ENCODE measurements around the gene SNX8. TPM values are rescaled to one million over a fixed set of nuclear protein-coding genes. Genes with fewer than 3 reads are reported as not detected.

Gene SNX8
- total RNA-seq, 1 experiment from 2014 or later = 40.6 TPM

DNA sequence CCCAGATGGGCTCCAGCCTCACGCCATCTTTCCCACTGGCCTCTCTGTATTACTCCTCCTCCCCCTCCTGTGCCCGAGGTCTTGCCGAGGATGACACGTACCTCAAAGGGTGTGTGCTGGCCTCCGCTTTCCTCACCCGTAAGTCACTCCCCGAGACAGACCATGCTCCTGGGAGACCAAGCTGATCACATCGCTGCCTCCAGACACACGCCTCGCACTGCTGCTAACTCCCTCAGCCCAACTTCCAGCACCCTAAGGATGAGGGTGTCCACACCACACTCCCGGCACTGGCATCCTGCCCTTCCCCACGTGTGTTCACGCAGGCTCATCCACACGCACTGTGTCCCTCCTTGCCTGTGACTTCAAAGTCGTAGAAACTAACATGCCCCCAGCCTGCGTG lies 105.5 kb downstream of the SNX8 start:
- peaks cover 35 to 68% (median 66%) of the 10 kb centered on the region in 3 experiments for H3K36me3 Mint-ChIP-seq (ENCODE audit: insufficient read depth in 1 of 3, low read depth in 3 of 3)
- H3K23ac ChIP-seq (ENCODE audit: insufficient read length, low read depth, low read length) = no peak overlapping the region
- peak overlapping the region; percentile 14 to 84 (median 30); a peak in 6 of 7 replicates for H3K27ac Mint-ChIP-seq

More for the DNA sequence above, 105.5 kb downstream of the SNX8 start:
- no peak overlapping the region for H2AK5ac ChIP-seq (ENCODE audit: insufficient read length, low read length)
- no peak overlapping the region for H3K9ac ChIP-seq (ENCODE audit: extremely low read depth, insufficient read length, low read length)
- WGBS (ENCODE audit: extremely low coverage, insufficient read length, low lambda C conversion rate) = no CpG with 5 or more reads among the region's 16 CpGs
- Mint-ChIP-seq H3K27me3 (ENCODE audit: low read depth) (no peaks in the 10 kb centered on the region), H3K4me1 (no peaks in the 10 kb centered on the region), H3K9me3 (peaks cover 1 to 2% of the 10 kb centered on the region in 2 experiments; a peak in 2 of 5 replicates), H3K4me3 (no peak overlapping the region)
- no peaks in the 10 kb centered on the region for H4K20me1 ChIP-seq (ENCODE audit: control insufficient read depth, insufficient read depth, insufficient read length)
- H3K27ac ChIP-seq (ENCODE audit: insufficient read length, low read depth, low read length) = no peak overlapping the region
- no peak overlapping the region for H2BK15ac ChIP-seq (ENCODE audit: low read depth, low read length)
- no peaks in the 10 kb centered on the region for H3K27me3 ChIP-seq (ENCODE audit: insufficient read depth, low read length)
- H2BK120ac ChIP-seq (ENCODE audit: low read depth, low read length, poor library complexity, severe bottlenecking) = no peak overlapping the region
- no peaks in the 10 kb centered on the region for H3K4me1 ChIP-seq (ENCODE audit: insufficient read depth, low read length)
- no peak overlapping the region for H2BK20ac ChIP-seq (ENCODE audit: low read depth, low read length, poor library complexity, severe bottlenecking)
- no peak overlapping the region for H4K5ac ChIP-seq (ENCODE audit: insufficient read length, low read depth, low read length)
- H3T11ph ChIP-seq (ENCODE audit: low read length) = no peak overlapping the region
- H3K9me3 ChIP-seq (ENCODE audit: control insufficient read depth, low read depth, low read length) = no peaks in the 10 kb centered on the region
- no peak overlapping the region for H2BK5ac ChIP-seq (ENCODE audit: insufficient read length, low read length)
- no peak overlapping the region for H4K91ac ChIP-seq (ENCODE audit: insufficient read length, low read depth, low read length)
- H4K8ac ChIP-seq (replicated peaks; ENCODE audit: insufficient read length, low read depth, low read length) = no peak overlapping the region
- H3K4ac ChIP-seq (ENCODE audit: low read depth, low read length) = no peak overlapping the region
- no peak overlapping the region for H2AFZ ChIP-seq (ENCODE audit: low read length)
- H3K79me1 ChIP-seq (ENCODE audit: insufficient read depth, low read depth, low read length, poor library complexity, severe bottlenecking) = no peaks in the 10 kb centered on the region
- no peak overlapping the region for H3K18ac ChIP-seq (ENCODE audit: insufficient read length, low read depth, low read length)
- H3K4me2 ChIP-seq (ENCODE audit: insufficient read depth, insufficient read length, low read length) = no peak overlapping the region
- no peak overlapping the region for H3K14ac ChIP-seq (ENCODE audit: insufficient read depth, low read length)
- H3K79me2 ChIP-seq (ENCODE audit: insufficient read depth, low read length) = no peaks in the 10 kb centered on the region
- no peak for TF ChIP-seq CTCF (conservative IDR thresholded peaks at IDR 0.05)
- no peaks in the 10 kb centered on the region for H3K23me2 ChIP-seq (ENCODE audit: insufficient read length, low read depth, low read length, poor library complexity, severe bottlenecking)
- DNase-seq = no peak
- no peak overlapping the region for H3K56ac ChIP-seq (ENCODE audit: insufficient read length, low read depth, low read length)
- H2BK12ac ChIP-seq (ENCODE audit: insufficient read length, low read depth, low read length) = no peak overlapping the region

All from H9 (cell line).